Neuron (in vitro differentiated cells): ENCODE measurements around the gene CAP2.
"Not testable (repeated sequence)": the region's sequence is repeated elsewhere in the genome, so short reads cannot be mapped to it uniquely, and the experiment has no call there.

Experiments
- H2AFZ ChIP-seq: one replicate; pipeline ENCODE4 v1.6.1; 2013; ENCODE audit warnings: low read depth, mild to moderate bottlenecking, inconsistent platforms, low read length, moderate library complexity
- H3K27me3 ChIP-seq: one replicate; pipeline ENCODE4 v1.6.1; 2013; ENCODE audit warnings: low read length; ENCODE audit not compliant: insufficient read depth
- H3K36me3 ChIP-seq: one replicate; pipeline ENCODE4 v1.6.1; 2013; ENCODE audit warnings: low read length; ENCODE audit not compliant: insufficient read depth
- H3K4me1 ChIP-seq: one replicate; pipeline ENCODE4 v1.6.1; 2013; ENCODE audit warnings: low read length; ENCODE audit not compliant: insufficient read depth
- H3K4me3 ChIP-seq: 2 replicates; pipeline ENCODE4 v1.5.1; 2013; ENCODE audit warnings: mild to moderate bottlenecking, low read length, moderate library complexity
- H3K9me3 ChIP-seq: one replicate; pipeline ENCODE4 v1.6.1; 2013; ENCODE audit warnings: low read length

CAP2 gene

GRCh38 chr6:17410281-17410680 is 16.9 kb downstream of the CAP2 start:
- Histone ChIP-seq H2AFZ (no peak overlapping the region), H3K4me3 (no peak overlapping the region), H3K27me3 (no peaks in the 10 kb centered on the region), H3K36me3 (no peaks in the 10 kb centered on the region), H3K4me1 (no peaks in the 10 kb centered on the region), H3K9me3 (no peaks in the 10 kb centered on the region)

GRCh38 chr6:17413313-17413750 is 19.9 kb downstream of the CAP2 start:
- Histone ChIP-seq H2AFZ (no peak overlapping the region), H3K36me3 (no peaks in the 10 kb centered on the region), H3K4me3 (no peak overlapping the region)

GRCh38 chr6:17414395-17414794 is 21.0 kb downstream of the CAP2 start:
- H3K4me1 ChIP-seq, H3K36me3 ChIP-seq, H3K27me3 ChIP-seq, H3K9me3 ChIP-seq, H2AFZ ChIP-seq, H3K4me3 ChIP-seq: not testable (repeated sequence)

More at GRCh38 chr6:17413313-17413750, 19.9 kb downstream of the CAP2 start:
- no peaks in the 10 kb centered on the region for H3K9me3 ChIP-seq
- no peaks in the 10 kb centered on the region for H3K4me1 ChIP-seq
- H3K27me3 ChIP-seq: no peaks in the 10 kb centered on the region

- H3K4me3 ChIP-seq: no peak overlapping the region
- H3K4me1 ChIP-seq: no peaks in the 10 kb centered on the region
- no peaks in the 10 kb centered on the region for H3K27me3 ChIP-seq
- H3K9me3 ChIP-seq: no peaks in the 10 kb centered on the region
- H3K36me3 ChIP-seq: no peaks in the 10 kb centered on the region
- no peak overlapping the region for H2AFZ ChIP-seq
Measured at GRCh38 chr6:17415321-17415720, 21.9 kb downstream of the CAP2 start.

GRCh38 chr6:17416806-17417205 is 23.4 kb downstream of the CAP2 start:
- Histone ChIP-seq H3K4me3 (no peak overlapping the region), H3K36me3 (no peaks in the 10 kb centered on the region), H3K27me3 (no peaks in the 10 kb centered on the region), H2AFZ (no peak overlapping the region), H3K4me1 (no peaks in the 10 kb centered on the region), H3K9me3 (no peaks in the 10 kb centered on the region)

GRCh38 chr6:17417817-17418216 is 24.4 kb downstream of the CAP2 start:
- Histone ChIP-seq H3K27me3 (no peaks in the 10 kb centered on the region), H3K36me3 (peaks cover under 1% of the 10 kb centered on the region), H3K9me3 (no peaks in the 10 kb centered on the region), H3K4me1 (no peaks in the 10 kb centered on the region), H3K4me3 (no peak overlapping the region), H2AFZ (no peak overlapping the region)

GRCh38 chr6:17418281-17419188 is 25.1 kb downstream of the CAP2 start:
- H3K4me1 ChIP-seq: no peaks in the 10 kb centered on the region
- H3K4me3 ChIP-seq: no peak overlapping the region
- no peaks in the 10 kb centered on the region for H3K27me3 ChIP-seq
- peaks cover 5% of the 10 kb centered on the region for H3K36me3 ChIP-seq
- H3K9me3 ChIP-seq: no peaks in the 10 kb centered on the region
- no peak overlapping the region for H2AFZ ChIP-seq

- Histone ChIP-seq H3K27me3 (no peaks in the 10 kb centered on the region), H3K4me3 (no peak overlapping the region), H3K4me1 (no peaks in the 10 kb centered on the region), H3K9me3 (no peaks in the 10 kb centered on the region), H2AFZ (no peak overlapping the region), H3K36me3 (peaks cover 5% of the 10 kb centered on the region)
Measured at GRCh38 chr6:17419189-17419575, 25.8 kb downstream of the CAP2 start.

- Histone ChIP-seq H3K36me3 (peaks cover 7% of the 10 kb centered on the region), H3K4me3 (no peak overlapping the region), H3K4me1 (no peaks in the 10 kb centered on the region), H3K27me3 (no peaks in the 10 kb centered on the region), H3K9me3 (no peaks in the 10 kb centered on the region), H2AFZ (no peak overlapping the region)
Measured at GRCh38 chr6:17420368-17420767, 27.0 kb downstream of the CAP2 start.

GRCh38 chr6:17421406-17421805 is 28.0 kb downstream of the CAP2 start:
- H3K27me3 ChIP-seq: no peaks in the 10 kb centered on the region
- H2AFZ ChIP-seq: no peak overlapping the region

GRCh38 chr6:17423026-17423425 is 29.6 kb downstream of the CAP2 start:
- Histone ChIP-seq H2AFZ (no peak overlapping the region), H3K4me1 (no peaks in the 10 kb centered on the region), H3K4me3 (no peak overlapping the region), H3K27me3 (no peaks in the 10 kb centered on the region), H3K9me3 (no peaks in the 10 kb centered on the region), H3K36me3 (peaks cover 10% of the 10 kb centered on the region)

More at GRCh38 chr6:17421406-17421805, 28.0 kb downstream of the CAP2 start:
- Histone ChIP-seq H3K4me3 (no peak overlapping the region), H3K9me3 (no peaks in the 10 kb centered on the region), H3K36me3 (peaks cover 7% of the 10 kb centered on the region), H3K4me1 (no peaks in the 10 kb centered on the region)

GRCh38 chr6:17427062-17427461 is 33.7 kb downstream of the CAP2 start:
- H3K36me3 ChIP-seq: peaks cover 10% of the 10 kb centered on the region
- no peaks in the 10 kb centered on the region for H3K27me3 ChIP-seq
- no peak overlapping the region for H3K4me3 ChIP-seq
- no peaks in the 10 kb centered on the region for H3K4me1 ChIP-seq
- H2AFZ ChIP-seq: no peak overlapping the region
- no peaks in the 10 kb centered on the region for H3K9me3 ChIP-seq

GRCh38 chr6:17427617-17428016 is 34.2 kb downstream of the CAP2 start:
- no peaks in the 10 kb centered on the region for H3K9me3 ChIP-seq
- peaks cover 10% of the 10 kb centered on the region for H3K36me3 ChIP-seq
- H3K27me3 ChIP-seq: no peaks in the 10 kb centered on the region
- no peak overlapping the region for H3K4me3 ChIP-seq
- H2AFZ ChIP-seq: no peak overlapping the region
- no peaks in the 10 kb centered on the region for H3K4me1 ChIP-seq
